HG03354 (cell line): Measurements from ENCODE around the gene SUMO3.

Source experiments
- ATAC-seq: cut with Tn5 transposase; IDR thresholded peaks from one replicate; pipeline ENCODE4 v1.9.1; 2021; ENCODE audit warnings: mild to moderate bottlenecking; ENCODE audit not compliant: unreplicated experiment, poor library complexity, severe bottlenecking

The SUMO3 gene

GRCh38 chr21:44810779-44811178 is 7.1 kb downstream of the SUMO3 start:
- ATAC-seq: no peak

DNA sequence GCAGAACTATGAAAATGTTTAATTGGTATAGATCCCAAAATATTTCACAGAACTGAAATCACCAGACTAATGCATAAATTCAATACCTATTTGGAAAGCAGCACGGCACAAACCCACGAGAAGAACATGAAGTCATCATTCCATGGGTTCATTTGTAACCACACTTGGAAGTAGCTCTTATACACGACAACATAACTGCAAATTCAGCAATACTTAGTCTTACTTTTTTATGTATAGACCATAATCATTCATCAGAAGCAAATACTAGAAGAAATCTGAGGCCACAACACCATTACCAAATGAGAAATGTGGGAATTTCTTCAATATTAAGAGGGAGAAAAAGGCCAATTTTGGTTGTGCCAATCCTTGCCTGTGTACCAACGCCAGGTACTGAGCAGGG is 12.0 kb downstream of the SUMO3 start:
- no peak for ATAC-seq

- ATAC-seq: no peak
These were observed 12.6 kb downstream of the SUMO3 start for GRCh38 chr21:44805226-44805625.

DNA sequence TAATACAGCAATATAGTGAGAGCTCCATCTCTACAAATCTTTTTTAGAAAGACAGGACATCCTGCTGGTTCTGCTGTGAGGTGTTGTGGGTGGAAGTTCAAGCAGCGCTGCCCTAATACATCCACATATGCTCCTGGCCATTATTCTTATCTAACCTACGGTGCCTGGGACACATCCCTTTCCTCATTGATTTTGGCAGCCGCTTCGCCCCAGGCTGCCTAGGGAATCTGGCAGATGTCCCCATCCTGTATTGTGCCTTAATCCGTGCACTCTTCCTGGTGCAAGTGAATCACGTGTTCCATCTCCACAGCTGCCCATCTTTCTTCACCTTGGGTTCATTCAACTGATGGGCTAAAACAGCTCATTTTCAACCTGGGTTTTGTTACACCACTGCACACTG is 13.1 kb downstream of the SUMO3 start:
- ATAC-seq: no peak

GRCh38 chr21:44803651-44804050 is 14.2 kb downstream of the SUMO3 start:
- no peak for ATAC-seq

DNA sequence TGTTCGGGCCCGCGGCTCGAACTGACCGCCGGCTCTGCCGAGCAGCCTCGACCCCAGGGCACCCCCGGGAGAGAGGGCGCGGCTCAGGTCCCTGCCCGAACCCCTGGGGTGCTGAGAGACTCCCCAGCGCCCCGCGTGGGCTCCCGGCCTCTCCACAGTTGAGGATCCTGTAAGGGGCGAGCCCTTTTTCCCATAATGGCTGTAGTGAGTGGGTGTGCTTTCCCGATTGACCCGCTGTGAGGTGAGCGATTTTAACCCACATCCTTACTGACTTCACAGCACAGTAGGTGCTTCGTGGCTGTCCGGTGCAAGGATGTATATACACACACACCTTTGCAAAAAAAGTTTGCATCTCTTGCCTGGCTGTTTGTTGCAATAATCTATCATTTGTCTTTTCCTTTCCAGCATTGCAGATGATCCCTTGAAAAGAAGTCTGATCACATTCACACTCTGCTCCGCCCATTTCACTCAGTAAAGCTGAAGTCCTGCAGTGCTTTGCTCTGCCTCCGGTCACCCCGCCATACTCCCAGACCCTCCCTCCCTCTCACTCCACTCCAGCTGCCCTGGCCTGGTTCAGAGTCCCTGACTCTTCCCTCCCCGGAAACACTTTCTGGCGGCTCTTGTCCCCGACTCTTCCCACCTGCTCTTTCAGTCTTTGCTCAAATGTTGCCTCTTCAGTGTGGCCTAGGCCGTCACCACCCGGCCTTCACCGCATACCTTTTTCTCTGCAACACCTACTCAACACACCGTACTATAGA is 15.3 kb downstream of the SUMO3 start:
- ATAC-seq: no peak

DNA sequence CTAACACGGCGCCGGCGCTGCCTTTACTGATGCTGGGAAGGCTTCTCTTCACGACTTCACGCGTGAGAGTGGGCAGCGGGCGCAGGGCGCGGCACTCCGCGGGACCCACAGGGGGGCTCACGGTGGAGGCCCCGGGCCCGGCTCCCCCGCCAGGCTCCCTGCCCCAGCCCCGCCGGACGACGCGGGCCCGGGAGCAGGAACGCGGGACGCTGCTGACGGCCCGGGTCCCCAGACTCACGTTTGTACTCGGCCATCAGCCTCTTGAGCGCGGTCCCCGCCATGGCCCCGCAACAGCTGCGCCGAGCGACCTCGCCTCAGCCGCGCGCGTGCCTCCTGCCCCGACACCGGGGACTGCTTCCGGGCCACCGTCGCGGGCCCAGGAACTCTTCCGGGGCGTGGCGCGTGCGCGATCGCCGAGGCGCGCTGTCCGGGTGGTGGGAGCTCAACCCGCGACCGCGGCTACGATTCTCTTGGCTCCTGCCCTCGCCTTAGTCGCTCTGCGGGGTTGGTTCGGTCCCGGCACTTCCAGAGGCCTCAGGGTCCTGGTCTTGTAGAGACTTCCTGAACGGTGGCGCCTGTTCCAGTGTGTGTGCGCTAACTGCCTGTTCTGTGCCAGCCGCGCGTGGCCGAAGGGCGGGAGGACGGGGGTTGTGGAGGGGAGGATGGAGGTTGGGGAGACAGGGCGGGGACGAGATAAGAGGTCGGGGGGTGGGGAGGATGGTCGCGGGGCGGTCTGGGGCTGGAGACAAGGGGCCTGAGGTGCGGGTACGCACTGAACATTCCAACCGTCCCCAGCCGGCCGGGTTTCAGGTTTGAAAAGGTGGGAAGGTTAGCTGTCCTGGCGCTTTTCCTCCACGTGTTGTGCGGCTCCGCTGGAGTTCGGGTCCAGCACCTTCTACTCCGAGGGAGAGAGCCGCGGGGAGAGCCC is 16.1 kb downstream of the SUMO3 start, which contains the start of gene UBE2G2:
UBE2G2 (minus strand) TSS at position 353 of the 928 bp plus-strand sequence; CDS start at position 281, 72 bp downstream.
- ATAC-seq: peak; percentile 82

DNA sequence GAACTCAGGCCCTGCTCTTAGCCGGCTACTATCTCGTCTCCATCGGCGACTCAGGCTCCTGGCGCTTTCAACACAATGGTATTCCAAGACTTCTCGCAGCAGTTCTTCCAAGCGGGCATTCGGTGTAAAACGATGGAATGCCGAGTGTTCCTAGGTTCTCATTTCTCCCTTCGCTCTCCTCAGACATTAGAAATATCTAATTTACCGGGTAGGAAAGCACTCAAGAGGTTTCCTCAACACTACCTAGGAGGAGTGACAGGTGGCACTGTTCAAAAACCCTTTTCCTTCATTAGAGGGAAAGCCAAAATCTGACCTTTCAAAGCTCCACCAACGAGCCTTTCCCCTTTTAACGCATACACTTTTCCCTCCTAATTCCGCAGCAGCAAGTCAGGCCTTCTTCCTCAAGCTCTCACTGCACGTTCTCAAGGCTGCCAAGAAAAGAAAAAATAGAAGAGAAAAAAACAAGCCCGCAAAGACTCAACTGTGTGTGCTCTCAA is 16.8 kb downstream of the SUMO3 start:
- ATAC-seq: no peak

DNA sequence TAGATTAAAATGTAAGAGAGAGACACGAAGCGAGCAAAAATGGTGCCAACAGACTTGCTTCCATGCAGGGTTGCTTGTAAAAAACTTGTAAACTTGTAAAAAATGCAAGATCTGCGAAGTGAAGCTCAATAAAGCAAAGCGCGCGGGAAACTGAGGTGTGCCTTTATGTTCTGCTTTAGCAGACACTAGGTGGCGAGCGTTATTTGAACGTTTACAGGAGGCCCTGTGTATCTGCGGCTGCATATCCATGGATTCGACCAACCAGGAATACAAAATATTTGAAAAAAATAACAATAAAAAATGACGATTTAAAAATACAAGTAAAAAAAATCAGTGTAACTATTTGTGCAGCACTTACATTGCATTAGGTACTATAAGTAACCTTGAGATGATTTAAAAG is 17.8 kb downstream of the SUMO3 start:
- ATAC-seq: no peak

DNA sequence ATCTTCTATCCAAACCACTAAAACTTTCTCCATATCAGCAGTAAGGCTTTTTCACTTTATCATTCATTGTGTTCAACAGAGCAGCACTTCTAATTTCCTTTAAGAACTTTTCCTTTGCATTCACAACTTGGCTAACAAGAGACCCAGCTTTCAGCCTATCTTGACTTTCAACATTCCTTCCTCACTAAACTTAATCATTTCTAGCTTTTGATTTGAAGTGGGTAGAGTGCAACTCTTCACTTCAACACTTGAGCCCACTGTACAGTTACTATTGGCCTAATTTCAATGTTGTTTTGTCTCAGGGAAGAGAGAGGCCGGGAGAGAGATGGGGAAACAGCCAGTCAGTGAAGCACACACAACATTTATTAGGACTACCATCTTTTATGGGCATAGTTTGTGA is 18.2 kb downstream of the SUMO3 start:
- ATAC-seq: no peak

DNA sequence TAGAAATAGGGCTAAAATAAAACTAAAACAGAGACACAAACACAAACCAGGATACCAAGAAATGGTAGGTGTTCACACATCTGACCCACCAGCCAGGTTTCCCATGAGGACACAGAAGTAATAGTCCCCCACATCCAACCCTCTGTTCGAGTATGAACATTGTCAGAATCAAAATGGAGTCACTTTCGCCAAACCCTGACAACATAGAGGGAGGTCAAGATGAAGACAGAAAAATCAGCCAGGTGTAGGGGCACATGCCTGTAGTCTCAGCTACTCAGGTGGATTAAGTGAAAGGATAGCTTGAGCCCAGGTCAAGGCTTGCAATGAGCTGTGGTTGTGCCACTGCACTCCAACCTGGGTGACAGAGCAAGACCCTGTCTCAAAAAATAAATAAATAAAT is 20.1 kb downstream of the SUMO3 start:
- no peak for ATAC-seq

DNA sequence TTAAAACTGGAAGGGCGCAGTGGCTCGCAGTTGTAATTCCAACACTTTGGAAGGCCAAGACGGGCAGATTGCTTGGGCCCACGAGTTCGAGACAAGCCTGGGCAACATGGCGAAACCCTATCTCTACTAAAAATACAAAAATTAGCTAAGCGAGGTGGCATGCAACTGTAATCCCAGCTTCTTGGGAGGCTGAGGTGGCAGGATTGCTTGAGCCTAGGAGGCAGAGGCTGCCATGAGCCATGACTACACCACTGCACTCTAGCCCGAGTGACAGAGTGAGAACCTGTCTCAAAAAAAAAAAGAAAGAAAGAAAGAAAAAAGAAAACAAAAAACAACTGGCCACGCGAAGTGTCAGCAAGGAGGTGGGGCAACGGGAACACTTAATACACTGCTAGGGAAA is 22.5 kb downstream of the SUMO3 start:
- no peak for ATAC-seq

DNA sequence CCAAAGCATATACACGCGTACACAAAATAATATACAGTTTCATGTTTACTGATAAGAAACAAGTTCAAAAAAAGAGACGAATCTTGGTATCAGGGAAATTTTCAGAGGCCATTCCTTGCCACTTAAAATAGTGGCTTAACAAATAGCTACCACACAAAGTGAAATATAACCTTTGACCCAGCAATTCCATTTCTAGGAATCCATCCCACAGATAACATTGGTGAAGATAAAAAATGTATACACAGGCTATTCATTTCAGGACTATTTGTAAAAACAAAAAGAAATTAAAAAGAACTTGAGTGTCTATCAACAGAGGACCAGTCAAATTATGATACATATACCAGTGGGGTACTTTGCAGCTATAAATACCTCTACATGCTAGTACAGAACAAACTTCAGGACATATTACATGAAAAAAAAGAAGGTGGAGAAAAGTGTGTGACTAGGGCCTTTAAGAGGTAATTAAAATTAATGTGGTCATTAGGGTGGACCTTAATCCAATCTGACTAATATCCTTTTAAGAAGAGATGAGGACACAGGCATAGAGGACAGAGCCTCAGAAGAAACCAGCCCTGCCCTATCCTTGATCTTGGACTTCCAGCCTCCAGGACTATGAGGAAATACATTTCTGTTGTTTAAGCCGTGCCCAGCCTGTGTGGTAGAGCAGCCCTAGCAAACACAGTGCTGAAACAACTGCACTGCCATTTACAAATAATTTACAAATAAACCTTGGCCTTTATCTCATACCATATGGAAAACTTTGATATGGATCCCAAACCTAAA is 24.1 kb downstream of the SUMO3 start:
- no peak for ATAC-seq

DNA sequence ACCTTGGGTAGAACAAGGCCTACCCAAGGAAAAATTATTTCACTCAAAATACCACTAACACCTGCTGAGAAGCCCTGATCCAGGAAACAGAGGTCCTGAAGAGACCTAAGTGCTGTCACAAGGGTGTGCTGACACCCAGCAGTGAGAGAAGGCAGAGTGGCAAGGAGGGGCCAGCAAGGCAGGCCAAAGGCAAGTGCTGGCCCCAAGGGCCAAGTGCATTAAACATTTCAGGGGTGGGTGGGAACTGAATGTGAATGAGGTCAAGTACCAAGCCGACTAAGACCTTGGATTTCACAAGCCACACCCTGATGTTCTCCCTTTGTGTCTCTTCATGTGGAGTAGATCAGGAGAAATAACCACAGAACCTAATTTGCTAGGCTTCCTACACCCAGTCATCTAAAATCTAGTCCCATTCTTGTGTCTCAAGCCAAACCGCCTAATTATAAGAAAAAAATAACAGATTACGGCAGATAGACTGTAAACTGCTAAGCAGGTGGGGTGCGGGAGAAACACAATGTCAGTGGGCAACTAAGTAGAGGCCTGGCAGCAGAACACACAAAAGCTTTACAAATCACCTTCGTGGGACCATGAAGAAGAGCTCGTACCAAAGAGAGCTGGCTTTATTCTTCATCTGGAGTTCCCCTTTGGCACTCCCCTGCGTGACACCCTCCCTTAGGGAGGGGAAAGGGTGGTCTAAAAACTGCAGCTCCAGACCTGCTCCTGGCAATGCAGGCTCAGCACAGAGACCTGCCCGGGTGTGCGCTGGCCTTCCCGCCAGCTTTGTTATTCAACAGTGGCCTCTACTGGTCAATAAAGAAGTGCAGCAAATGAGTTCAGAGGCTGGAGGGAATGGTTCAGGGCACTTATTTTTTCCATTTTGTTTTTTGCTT is 24.9 kb downstream of the SUMO3 start:
- peak; percentile 69 for ATAC-seq

- no peak for ATAC-seq
These were observed 25.9 kb downstream of the SUMO3 start for GRCh38 chr21:44791993-44792392.

- no peak for ATAC-seq
These were observed 26.6 kb downstream of the SUMO3 start for GRCh38 chr21:44791246-44791645.

DNA sequence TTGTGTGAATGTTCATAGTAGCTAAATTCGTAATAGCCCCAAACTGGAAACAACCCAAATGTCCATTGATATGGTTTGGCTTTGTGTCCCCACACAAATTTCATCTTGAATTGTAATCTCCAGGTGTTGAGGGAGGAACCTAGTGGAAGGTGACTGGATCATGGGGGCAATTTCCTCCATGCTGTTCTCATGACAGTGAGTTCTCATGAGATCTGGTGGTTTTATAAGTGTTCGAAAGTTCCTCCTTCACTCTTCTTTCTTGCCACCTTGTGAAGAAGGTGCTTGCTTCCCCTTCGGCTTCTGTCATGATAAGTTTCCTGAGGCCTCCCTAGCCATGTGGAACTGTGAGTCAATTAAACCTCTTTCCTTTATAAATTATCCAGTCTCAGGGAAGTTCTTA is 27.5 kb downstream of the SUMO3 start:
- ATAC-seq: no peak

DNA sequence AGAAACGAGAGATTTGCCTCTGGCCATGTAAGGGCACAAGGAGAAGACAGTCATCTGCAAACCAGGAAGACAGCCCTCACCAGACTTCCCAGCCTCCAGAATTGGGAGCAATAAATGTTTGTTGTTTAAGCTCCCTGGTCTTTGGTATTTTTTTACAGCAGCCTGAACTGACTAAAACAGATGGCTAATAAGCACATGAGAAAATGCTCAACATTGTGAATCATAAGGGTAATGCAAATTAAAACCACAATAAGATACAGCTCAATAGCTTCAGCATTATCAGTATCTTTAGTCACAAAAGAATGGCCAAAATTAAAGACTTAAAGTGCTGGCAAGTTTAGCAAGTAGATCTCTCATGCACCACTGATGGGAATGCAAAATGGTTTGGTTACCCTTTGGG is 28.0 kb downstream of the SUMO3 start:
- no peak for ATAC-seq
